Skin epidermis (tissue), 12 donors: ENCODE results near the gene DHRS1.
A peak's percentile ranks its signal among the peaks of the same experiment; 100 is the strongest.

ENCODE experiments used
- H3K27ac ChIP-seq, 21 experiments: fragments of 200-600 bp; sonication (generic) in 11 of 21; one replicate each; pipeline ENCODE4 v1.5.0; 2020; ENCODE audit warnings: mild to moderate bottlenecking in 3 of 21, inconsistent platforms in 2 of 21, moderate library complexity in 2 of 21
- H3K4me3 ChIP-seq, 7 experiments: fragments of 200-600 bp; sonication (generic) in 2 of 7; one replicate each; pipeline ENCODE4 v1.5.0; 2020; ENCODE audit warnings: inconsistent platforms in 2 of 7, mild to moderate bottlenecking in 2 of 7, moderate library complexity in 1 of 7

The DHRS1 gene

GRCh38 chr14:24311837-24312615, 12.4 kb upstream of the DHRS1 start:
- H3K27ac ChIP-seq = peak overlapping the region; percentile 55 to 94 (median 89)
- peak overlapping the region; percentile 46 to 60 (median 51) for H3K4me3 ChIP-seq

DNA sequence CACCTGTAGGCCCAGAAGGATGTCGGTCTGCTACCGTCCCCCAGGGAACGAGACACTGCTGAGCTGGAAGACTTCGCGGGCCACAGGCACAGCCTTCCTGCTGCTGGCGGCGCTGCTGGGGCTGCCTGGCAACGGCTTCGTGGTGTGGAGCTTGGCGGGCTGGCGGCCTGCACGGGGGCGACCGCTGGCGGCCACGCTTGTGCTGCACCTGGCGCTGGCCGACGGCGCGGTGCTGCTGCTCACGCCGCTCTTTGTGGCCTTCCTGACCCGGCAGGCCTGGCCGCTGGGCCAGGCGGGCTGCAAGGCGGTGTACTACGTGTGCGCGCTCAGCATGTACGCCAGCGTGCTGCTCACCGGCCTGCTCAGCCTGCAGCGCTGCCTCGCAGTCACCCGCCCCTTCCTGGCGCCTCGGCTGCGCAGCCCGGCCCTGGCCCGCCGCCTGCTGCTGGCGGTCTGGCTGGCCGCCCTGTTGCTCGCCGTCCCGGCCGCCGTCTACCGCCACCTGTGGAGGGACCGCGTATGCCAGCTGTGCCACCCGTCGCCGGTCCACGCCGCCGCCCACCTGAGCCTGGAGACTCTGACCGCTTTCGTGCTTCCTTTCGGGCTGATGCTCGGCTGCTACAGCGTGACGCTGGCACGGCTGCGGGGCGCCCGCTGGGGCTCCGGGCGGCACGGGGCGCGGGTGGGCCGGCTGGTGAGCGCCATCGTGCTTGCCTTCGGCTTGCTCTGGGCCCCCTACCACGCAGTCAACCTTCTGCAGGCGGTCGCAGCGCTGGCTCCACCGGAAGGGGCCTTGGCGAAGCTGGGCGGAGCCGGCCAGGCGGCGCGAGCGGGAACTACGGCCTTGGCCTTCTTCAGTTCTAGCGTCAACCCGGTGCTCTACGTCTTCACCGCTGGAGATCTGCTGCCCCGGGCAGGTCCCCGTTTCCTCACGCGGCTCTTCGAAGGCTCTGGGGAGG, 11.3 kb upstream of the DHRS1 start, which contains the start of gene LTB4R:
LTB4R (plus strand) TSS at position 857 of the 959 bp plus-strand sequence. CDS start 4,150 bp downstream, outside the sequence.
- peak within 1 kb of the TSS; percentile 46 to 60 (median 51) for H3K4me3 ChIP-seq
- H3K27ac ChIP-seq = peak within 1 kb of the TSS; percentile 55 to 94 (median 89)

DNA sequence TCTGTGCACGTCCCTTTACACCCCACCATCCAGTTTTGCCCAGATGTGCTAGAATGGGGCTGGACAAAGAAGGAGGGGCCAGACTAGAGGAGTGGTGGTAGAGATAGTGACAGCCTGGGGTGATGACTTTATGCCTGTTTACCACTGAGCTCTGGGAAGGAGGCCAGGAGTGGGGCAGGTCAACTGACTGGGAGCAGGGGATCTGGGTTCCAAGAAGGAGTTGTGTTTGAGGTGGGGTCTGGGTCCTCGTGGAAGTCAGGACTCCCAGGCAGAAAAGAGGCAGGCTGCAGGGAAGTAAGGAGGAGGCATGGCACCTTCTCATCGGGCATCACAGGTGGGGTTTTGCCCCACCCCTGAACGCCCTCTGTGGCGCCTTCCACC, 10.7 kb upstream of the DHRS1 start:
- Histone ChIP-seq H3K27ac (peak overlapping the region; percentile 55 to 94 (median 89)), H3K4me3 (peak overlapping the region; percentile 46 to 60 (median 51))

GRCh38 chr14:24309538-24310264, 10.1 kb upstream of the DHRS1 start, which contains the start of gene LTB4R2:
Gene LTB4R2, plus strand, starts transcription at chr14:24310140. Its CDS starts 525 bp downstream, at chr14:24310665.
- H3K27ac ChIP-seq = peak within 1 kb of the TSS; percentile 55 to 94 (median 89)
- H3K4me3 ChIP-seq = peak within 1 kb of the TSS; percentile 46 to 60 (median 51)

- peak overlapping the region in 13 of 21 experiments; percentile 29 to 94 (median 90) for H3K27ac ChIP-seq
- no peak overlapping the region for H3K4me3 ChIP-seq
Measured at GRCh38 chr14:24308342-24309124, 9.0 kb upstream of the DHRS1 start.

DNA sequence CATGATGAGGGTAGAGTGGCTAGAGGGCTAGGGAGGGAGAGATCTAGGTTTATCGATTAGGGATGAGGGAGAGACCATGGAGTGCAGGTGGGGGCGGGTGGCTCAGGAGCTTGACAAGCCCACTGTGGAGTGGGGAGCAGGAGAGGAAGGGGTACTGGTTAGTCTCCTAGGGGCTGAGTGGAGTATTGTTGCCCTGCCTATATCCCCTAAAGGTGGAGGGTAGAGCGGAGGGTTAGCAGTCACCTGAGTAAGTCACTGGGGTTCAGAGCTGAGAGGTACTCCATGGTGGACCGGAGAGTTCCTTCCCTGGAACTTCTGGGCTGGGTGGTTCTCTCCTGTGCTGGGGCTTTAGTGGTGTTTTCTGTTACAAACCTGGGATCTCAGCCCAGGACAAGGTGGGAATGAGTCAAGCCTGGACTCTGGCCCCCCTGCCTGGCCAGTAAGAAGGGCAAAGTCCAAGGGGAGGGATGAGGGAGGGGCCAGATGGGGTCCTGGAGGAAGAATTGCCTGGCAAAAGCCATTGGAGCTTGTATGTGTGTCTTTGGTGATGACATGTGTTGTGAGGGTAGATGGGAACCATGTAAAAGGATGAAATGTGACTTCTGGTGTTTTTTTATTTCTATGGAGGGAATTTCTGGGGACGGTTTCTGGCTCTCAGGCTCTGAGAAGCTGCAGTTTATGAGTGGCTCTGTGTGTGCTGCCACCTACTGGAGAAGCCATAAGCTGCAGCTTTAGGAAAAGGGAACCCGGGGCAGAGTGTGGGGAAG, 8.2 kb upstream of the DHRS1 start, which contains the start of gene CIDEB:
CIDEB (minus strand) TSS at position 403 of the 767 bp plus-strand sequence; CDS start at position 284, 119 bp downstream.
- H3K27ac ChIP-seq = peak within 1 kb of the TSS in 12 of 21 experiments; percentile 29 to 94 (median 90)
- no peak within 1 kb of the TSS for H3K4me3 ChIP-seq

GRCh38 chr14:24307156-24307574, 7.6 kb upstream of the DHRS1 start:
- H3K4me3 ChIP-seq = no peak overlapping the region
- no peak overlapping the region for H3K27ac ChIP-seq

DNA sequence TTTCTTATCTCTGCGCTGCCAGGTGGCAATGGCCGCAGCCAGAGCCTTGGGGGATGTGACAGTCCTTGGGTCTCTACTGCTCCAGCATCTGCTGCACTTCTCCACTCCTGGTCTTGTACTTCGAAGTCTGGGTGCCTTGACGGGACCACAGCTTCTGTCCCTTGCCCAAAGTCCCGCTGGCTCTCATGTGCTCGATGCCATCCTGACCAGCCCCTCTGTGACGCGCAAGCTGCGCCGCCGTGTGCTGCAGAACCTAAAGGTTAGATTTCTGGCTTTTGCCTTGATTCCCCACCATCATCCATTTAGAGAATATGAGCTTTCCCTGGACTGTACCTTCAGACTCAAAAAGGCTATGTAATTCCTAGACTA, 4.4 kb upstream of the DHRS1 start:
- H3K4me3 ChIP-seq = no peak overlapping the region

GRCh38 chr14:24300326-24300980, 873 bp upstream of the DHRS1 start:
- peak overlapping the region; percentile 63 to 87 (median 74) for H3K4me3 ChIP-seq
- peak overlapping the region; percentile 56 to 98 (median 90) for H3K27ac ChIP-seq

More for the DNA sequence above, 4.4 kb upstream of the DHRS1 start:
- no peak overlapping the region for H3K27ac ChIP-seq

GRCh38 chr14:24298892-24299254, 707 bp downstream of the DHRS1 start:
- H3K4me3 ChIP-seq = peak overlapping the region; percentile 63 to 87 (median 74)

DNA sequence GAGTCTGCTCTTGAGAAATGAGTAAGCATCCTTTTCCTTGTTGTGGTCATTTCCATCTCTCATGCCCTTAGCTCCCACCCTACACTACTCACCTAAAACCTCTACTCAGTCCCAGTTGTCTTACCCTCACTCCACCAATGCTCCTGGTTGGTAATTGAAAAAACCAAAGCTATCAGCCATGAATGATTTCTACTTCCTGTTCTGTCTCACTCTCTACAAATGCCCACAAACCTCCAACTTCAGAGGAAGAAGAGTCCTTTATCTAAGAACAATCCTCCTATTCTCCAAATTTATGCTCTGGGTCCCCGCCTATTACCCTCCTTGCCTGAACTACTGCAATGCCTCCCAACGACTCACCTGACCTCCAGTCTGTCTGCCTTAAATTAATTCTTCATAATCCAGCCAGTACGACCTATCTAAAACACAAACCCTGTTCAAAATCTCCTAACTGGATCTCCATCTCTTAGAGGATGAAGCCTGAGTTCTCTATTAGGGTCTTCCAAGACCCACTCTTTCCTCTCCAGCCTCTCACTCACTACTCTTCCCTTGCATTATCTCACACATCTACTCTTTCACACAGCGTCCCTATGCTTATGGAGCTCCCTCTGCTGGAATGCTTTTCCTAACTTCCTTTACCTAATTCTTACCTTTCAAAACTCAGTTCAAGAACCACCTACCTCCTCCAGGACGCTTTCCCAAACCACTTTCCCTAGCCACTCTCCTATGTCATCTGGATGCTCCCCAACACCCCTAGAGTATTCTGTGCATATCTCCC, 2.2 kb downstream of the DHRS1 start:
- Histone ChIP-seq H3K27ac (peak overlapping the region in 12 of 21 experiments; percentile 1 to 89 (median 33)), H3K4me3 (no peak overlapping the region)

More at GRCh38 chr14:24298892-24299254, 707 bp downstream of the DHRS1 start:
- peak overlapping the region; percentile 61 to 98 (median 91) for H3K27ac ChIP-seq

GRCh38 chr14:24296341-24297157, 3.0 kb downstream of the DHRS1 start:
- Histone ChIP-seq H3K27ac (peak overlapping the region in 11 of 21 experiments; percentile 14 to 66 (median 51)), H3K4me3 (no peak overlapping the region)

- Histone ChIP-seq H3K4me3 (no peak overlapping the region), H3K27ac (no peak overlapping the region)
Measured at GRCh38 chr14:24293525-24293924, 6.1 kb downstream of the DHRS1 start.

DNA sequence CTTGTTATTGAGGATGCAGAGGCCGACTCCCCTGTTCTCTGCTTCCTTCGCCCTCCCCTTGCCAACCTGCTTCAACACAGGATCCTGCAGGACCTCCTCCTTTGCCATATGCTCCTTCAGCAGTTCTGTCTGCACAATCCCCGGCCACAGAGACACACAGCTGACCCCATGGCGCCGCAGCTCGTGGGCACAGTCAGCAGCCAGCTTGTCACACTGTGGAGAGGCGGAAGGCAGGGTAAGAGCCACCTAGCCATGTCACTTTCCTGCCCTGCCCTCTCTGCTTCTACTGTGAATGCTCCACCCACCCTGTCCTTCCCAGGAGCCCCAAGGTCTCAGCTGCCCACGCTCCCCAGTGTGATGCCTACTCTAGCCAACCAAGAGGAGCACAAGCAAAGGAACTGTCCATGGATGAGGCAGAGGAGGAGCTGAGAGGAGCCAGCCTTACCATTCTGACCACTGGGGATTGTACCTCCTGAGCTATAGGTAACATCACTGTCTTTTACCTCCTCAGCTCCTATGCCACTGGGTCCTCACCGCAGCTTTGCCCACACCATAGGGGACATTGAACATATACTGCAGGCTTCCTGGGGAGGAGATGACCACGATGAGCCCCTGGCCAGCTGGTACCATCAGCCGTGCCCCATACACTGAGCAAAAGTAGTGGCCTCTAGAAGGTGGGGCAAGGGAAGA, 7.3 kb downstream of the DHRS1 start:
- Histone ChIP-seq H3K4me3 (no peak overlapping the region), H3K27ac (no peak overlapping the region)
